Neutrophil (primary cell): Measurements from ENCODE around the gene PERCC1.

Experiments
- H3K27ac ChIP-seq: fragments of 200-600 bp; sonication (generic); 2 replicates; pipeline ENCODE4 v1.5.1; 2016; ENCODE audit warnings: mild to moderate bottlenecking, moderate library complexity
- H3K27me3 ChIP-seq: fragments of 200-600 bp; sonication (generic); 2 replicates; pipeline ENCODE4 v1.6.0; 2016; ENCODE audit warnings: mild to moderate bottlenecking
- H3K36me3 ChIP-seq: fragments of 200-600 bp; sonication (generic); 2 replicates; pipeline ENCODE4 v1.5.1; 2017
- H3K4me1 ChIP-seq, 2 experiments: fragments of 200-600 bp in 1 of 2; sonication (generic) in 1 of 2; 1 replicate in 1 of 2; 2 replicates in 1 of 2; pipeline versions ENCODE4 v1.5.1 to v1.6.1; 2013 to 2016; ENCODE audit warnings: low read depth in 1 of 2, low read length in 1 of 2, mild to moderate bottlenecking in 1 of 2, moderate library complexity in 1 of 2; ENCODE audit not compliant: control insufficient read depth in 1 of 2, insufficient read depth in 1 of 2
- H3K4me3 ChIP-seq, 2 experiments: fragments of 200-600 bp in 1 of 2; sonication (generic) in 1 of 2; 1 replicate in 1 of 2; 2 replicates in 1 of 2; pipeline ENCODE4 v1.5.1; 2013 to 2016; ENCODE audit warnings: low read depth in 1 of 2, low read length in 1 of 2, mild to moderate bottlenecking in 1 of 2, moderate library complexity in 1 of 2
- H3K9me3 ChIP-seq: fragments of 200-600 bp; sonication (generic); 2 replicates; pipeline ENCODE4 v1.5.1; 2016
- TF ChIP-seq, protein P1 (sequence below): fragments of 200-600 bp; sonication (generic); IDR thresholded peaks from 2 replicates; pipeline ENCODE4 v1.5.1; 2016; ENCODE audit warnings: antibody characterized with exemption

Gene PERCC1

GRCh38 chr16:1450841-1451240 lies 20.0 kb downstream of the PERCC1 start:
- H3K4me3 ChIP-seq = no peak overlapping the region
- peaks cover 100% of the 10 kb centered on the region for H3K36me3 ChIP-seq
- no peaks in the 10 kb centered on the region for H3K4me1 ChIP-seq

GRCh38 chr16:1451702-1452392 lies 21.0 kb downstream of the PERCC1 start:
- Histone ChIP-seq H3K36me3 (peaks cover 100% of the 10 kb centered on the region), H3K27ac (no peak overlapping the region), H3K9me3 (no peaks in the 10 kb centered on the region), H3K4me1 (no peaks in the 10 kb centered on the region), H3K27me3 (no peaks in the 10 kb centered on the region), H3K4me3 (no peak overlapping the region)
- TF ChIP-seq, protein P1, sequence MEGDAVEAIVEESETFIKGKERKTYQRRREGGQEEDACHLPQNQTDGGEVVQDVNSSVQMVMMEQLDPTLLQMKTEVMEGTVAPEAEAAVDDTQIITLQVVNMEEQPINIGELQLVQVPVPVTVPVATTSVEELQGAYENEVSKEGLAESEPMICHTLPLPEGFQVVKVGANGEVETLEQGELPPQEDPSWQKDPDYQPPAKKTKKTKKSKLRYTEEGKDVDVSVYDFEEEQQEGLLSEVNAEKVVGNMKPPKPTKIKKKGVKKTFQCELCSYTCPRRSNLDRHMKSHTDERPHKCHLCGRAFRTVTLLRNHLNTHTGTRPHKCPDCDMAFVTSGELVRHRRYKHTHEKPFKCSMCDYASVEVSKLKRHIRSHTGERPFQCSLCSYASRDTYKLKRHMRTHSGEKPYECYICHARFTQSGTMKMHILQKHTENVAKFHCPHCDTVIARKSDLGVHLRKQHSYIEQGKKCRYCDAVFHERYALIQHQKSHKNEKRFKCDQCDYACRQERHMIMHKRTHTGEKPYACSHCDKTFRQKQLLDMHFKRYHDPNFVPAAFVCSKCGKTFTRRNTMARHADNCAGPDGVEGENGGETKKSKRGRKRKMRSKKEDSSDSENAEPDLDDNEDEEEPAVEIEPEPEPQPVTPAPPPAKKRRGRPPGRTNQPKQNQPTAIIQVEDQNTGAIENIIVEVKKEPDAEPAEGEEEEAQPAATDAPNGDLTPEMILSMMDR = no peak

More at GRCh38 chr16:1450841-1451240, 20.0 kb downstream of the PERCC1 start:
- H3K27ac ChIP-seq = no peak overlapping the region
- H3K9me3 ChIP-seq = no peaks in the 10 kb centered on the region
- H3K27me3 ChIP-seq = no peaks in the 10 kb centered on the region
- TF ChIP-seq, protein P1 = no peak

DNA sequence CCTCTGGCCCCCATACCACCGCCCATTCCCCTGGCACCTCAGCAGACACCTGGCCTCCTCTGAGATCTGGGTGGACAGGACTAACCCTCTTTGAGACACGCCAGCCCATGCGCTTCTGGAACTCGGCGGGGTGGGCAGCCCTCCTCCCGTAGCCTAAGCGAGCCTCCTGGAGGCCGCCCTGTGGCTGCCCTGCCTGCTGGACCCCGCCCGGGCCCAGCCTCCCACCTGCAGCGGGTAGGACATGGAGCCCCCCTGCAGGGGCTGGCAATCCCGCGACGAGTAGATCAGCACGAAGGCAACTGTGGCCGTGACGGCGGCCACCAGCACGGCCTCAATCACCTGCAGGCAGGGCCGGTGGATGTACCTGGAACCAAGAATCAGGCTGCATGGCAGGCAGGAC lies 21.7 kb downstream of the PERCC1 start:
- H3K27ac ChIP-seq = no peak overlapping the region
- TF ChIP-seq, protein P1 = no peak
- no peaks in the 10 kb centered on the region for H3K4me1 ChIP-seq
- no peaks in the 10 kb centered on the region for H3K27me3 ChIP-seq
- H3K4me3 ChIP-seq = no peak overlapping the region
- H3K9me3 ChIP-seq = no peaks in the 10 kb centered on the region
- peaks cover 100% of the 10 kb centered on the region for H3K36me3 ChIP-seq

GRCh38 chr16:1453316-1453715 lies 22.4 kb downstream of the PERCC1 start:
- no peaks in the 10 kb centered on the region for H3K27me3 ChIP-seq
- peaks cover 100% of the 10 kb centered on the region for H3K36me3 ChIP-seq
- no peaks in the 10 kb centered on the region for H3K9me3 ChIP-seq
- H3K27ac ChIP-seq = no peak overlapping the region
- no peaks in the 10 kb centered on the region for H3K4me1 ChIP-seq
- no peak overlapping the region for H3K4me3 ChIP-seq
- TF ChIP-seq, protein P1 = no peak

GRCh38 chr16:1454561-1454960 lies 23.7 kb downstream of the PERCC1 start:
- Histone ChIP-seq H3K36me3 (peaks cover 95% of the 10 kb centered on the region), H3K27me3 (no peaks in the 10 kb centered on the region), H3K4me1 (no peaks in the 10 kb centered on the region), H3K4me3 (no peak overlapping the region), H3K27ac (no peak overlapping the region), H3K9me3 (no peaks in the 10 kb centered on the region)
- TF ChIP-seq, protein P1 = no peak
